Measurements from ENCODE around the gene SCARF2. TPM values are rescaled to one million over a fixed set of nuclear protein-coding genes. Genes with fewer than 3 reads are reported as not detected.

Gene SCARF2
- total RNA-seq, 1 experiment from 2014 or later: 26.3 TPM

DNA sequence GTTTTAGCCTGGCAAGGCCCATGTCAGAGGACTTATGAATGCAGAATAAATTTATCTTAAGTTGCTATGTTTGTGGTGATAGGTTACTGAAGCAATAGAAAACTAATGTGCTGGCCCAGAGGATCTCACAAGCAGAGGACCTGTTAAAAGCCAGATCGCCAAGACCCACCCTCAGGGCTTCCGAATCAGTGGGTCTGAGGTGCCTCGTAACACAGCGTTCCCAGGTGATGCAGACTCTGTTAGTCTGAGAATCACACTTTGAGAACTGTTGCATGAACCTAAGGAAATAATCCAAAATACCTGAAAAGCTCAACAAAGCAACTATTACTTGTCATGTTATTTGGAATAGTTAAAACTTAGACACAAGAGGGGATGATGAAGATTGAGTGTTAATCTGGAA, 6.7 kb upstream of the SCARF2 start (continued):
- no peak for TF ChIP-seq STAT6 (CRISPR knock-in tag; conservative IDR thresholded peaks at IDR 0.05; ENCODE audit: low read depth)
- TF ChIP-seq ZNF232 (CRISPR knock-in tag; IDR thresholded peaks at IDR 0.05): no peak
- TF ChIP-seq ZMAT4 (CRISPR knock-in tag; IDR thresholded peaks at IDR 0.05): no peak
- no peak for TF ChIP-seq RELA (CRISPR knock-in tag; IDR thresholded peaks at IDR 0.05; ENCODE audit: borderline replicate concordance)

GRCh38 chr22:20442485-20443284, 5.1 kb upstream of the SCARF2 start:
- CTCF ChIA-PET: interaction anchor here (1.5 kb wide), 1 partner anchor 14 kb away, joined by 6 read pairs; no protein-coding TSS in a partner anchor

GRCh38 chr22:20441631-20442484, 4.2 kb upstream of the SCARF2 start:
- ChIA-PET CTCF (interaction anchor here (1.3 to 1.7 kb wide), 2 partner anchors 15 to 24 kb away, joined by 5 to 8 read pairs; no protein-coding TSS in a partner anchor), POLR2A (interaction anchor here (1.1 kb wide), 1 partner anchor 24 kb away, joined by 3 read pairs; no protein-coding TSS in a partner anchor)
- DNase-seq (ENCODE audit: low spot score) (no peak), ATAC-seq (no peak)
- no peaks in the 10 kb centered on the region for H3K9me3 Mint-ChIP-seq
- H3K36me3 Mint-ChIP-seq: no peaks in the 10 kb centered on the region
- no peak overlapping the region for H3K27ac Mint-ChIP-seq
- H3K4me3 Mint-ChIP-seq: no peak overlapping the region
- TF ChIP-seq CREB1 (CRISPR knock-in tag; IDR thresholded peaks at IDR 0.05) (no peak), ETV6 (CRISPR knock-in tag; IDR thresholded peaks at IDR 0.05) (no peak), ZNF512 (CRISPR knock-in tag; IDR thresholded peaks at IDR 0.05; ENCODE audit: borderline replicate concordance) (no peak), GTF2I (CRISPR knock-in tag; conservative IDR thresholded peaks at IDR 0.05) (no peak), IRF2 (CRISPR knock-in tag; IDR thresholded peaks at IDR 0.05; ENCODE audit: borderline replicate concordance, low read depth) (no peak)
- TF ChIP-seq, protein P1, sequence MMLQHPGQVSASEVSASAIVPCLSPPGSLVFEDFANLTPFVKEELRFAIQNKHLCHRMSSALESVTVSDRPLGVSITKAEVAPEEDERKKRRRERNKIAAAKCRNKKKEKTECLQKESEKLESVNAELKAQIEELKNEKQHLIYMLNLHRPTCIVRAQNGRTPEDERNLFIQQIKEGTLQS (CRISPR knock-in tag; conservative IDR thresholded peaks at IDR 0.05): no peak
- H3K27me3 Mint-ChIP-seq (ENCODE audit: low read depth): peaks cover 23% of the 10 kb centered on the region
- H3K4me1 Mint-ChIP-seq: peaks cover 14% of the 10 kb centered on the region

More at GRCh38 chr22:20442485-20443284, 5.1 kb upstream of the SCARF2 start:
- H3K4me3 Mint-ChIP-seq: no peak overlapping the region
- DNase-seq (ENCODE audit: low spot score) (no peak), ATAC-seq (no peak)
- no peaks in the 10 kb centered on the region for H3K36me3 Mint-ChIP-seq
- H3K9me3 Mint-ChIP-seq: no peaks in the 10 kb centered on the region
- TF ChIP-seq ZNF138 (CRISPR knock-in tag; conservative IDR thresholded peaks at IDR 0.05) (no peak), HMGA2 (CRISPR knock-in tag; IDR thresholded peaks at IDR 0.05) (no peak)
- no peak overlapping the region for H3K27ac Mint-ChIP-seq
- H3K27me3 Mint-ChIP-seq (ENCODE audit: low read depth): peaks cover 18% of the 10 kb centered on the region
- H3K4me1 Mint-ChIP-seq: peaks cover 11% of the 10 kb centered on the region
- POLR2A ChIA-PET: no interaction called here

Measured in WTC11 (cell line).